Skeletal muscle satellite cell (primary cell): Measurements from ENCODE around the gene VGLL4.

Source experiments
- H3K27me3 ChIP-seq: 2 replicates; pipeline ENCODE4 v1.7.0; 2013; ENCODE audit warnings: low read length; ENCODE audit not compliant: control insufficient read depth, insufficient read depth
- H3K36me3 ChIP-seq: 2 replicates; pipeline ENCODE4 v1.7.0; 2013; ENCODE audit warnings: mild to moderate bottlenecking, control low read depth, low read length; ENCODE audit not compliant: insufficient read depth
- H3K4me1 ChIP-seq: 2 replicates; pipeline ENCODE4 v1.7.0; 2013; ENCODE audit warnings: low read length; ENCODE audit not compliant: control insufficient read depth, insufficient read depth
- H3K4me2 ChIP-seq: 2 replicates; pipeline ENCODE4 v1.7.0; 2013; ENCODE audit warnings: mild to moderate bottlenecking, low read length
- H3K4me3 ChIP-seq: 2 replicates; pipeline ENCODE4 v1.7.0; 2013; ENCODE audit warnings: low read length
- H3K9ac ChIP-seq: 2 replicates; pipeline ENCODE4 v1.7.0; 2013; ENCODE audit warnings: mild to moderate bottlenecking, low read depth, low read length, moderate library complexity
- H3K9me3 ChIP-seq: replicated peaks from 2 replicates; pipeline ENCODE4 v1.7.0; 2013; ENCODE audit warnings: mild to moderate bottlenecking, control low read depth, low read length

Gene VGLL4

GRCh38 chr3:11542551-11542950 lies 101.2 kb downstream of the VGLL4 start:
- Histone ChIP-seq H3K9ac (no peak overlapping the region), H3K27me3 (no peaks in the 10 kb centered on the region), H3K4me3 (no peak overlapping the region), H3K9me3 (no peaks in the 10 kb centered on the region), H3K4me1 (peaks cover 15% of the 10 kb centered on the region), H3K36me3 (no peaks in the 10 kb centered on the region), H3K4me2 (no peak overlapping the region)

DNA sequence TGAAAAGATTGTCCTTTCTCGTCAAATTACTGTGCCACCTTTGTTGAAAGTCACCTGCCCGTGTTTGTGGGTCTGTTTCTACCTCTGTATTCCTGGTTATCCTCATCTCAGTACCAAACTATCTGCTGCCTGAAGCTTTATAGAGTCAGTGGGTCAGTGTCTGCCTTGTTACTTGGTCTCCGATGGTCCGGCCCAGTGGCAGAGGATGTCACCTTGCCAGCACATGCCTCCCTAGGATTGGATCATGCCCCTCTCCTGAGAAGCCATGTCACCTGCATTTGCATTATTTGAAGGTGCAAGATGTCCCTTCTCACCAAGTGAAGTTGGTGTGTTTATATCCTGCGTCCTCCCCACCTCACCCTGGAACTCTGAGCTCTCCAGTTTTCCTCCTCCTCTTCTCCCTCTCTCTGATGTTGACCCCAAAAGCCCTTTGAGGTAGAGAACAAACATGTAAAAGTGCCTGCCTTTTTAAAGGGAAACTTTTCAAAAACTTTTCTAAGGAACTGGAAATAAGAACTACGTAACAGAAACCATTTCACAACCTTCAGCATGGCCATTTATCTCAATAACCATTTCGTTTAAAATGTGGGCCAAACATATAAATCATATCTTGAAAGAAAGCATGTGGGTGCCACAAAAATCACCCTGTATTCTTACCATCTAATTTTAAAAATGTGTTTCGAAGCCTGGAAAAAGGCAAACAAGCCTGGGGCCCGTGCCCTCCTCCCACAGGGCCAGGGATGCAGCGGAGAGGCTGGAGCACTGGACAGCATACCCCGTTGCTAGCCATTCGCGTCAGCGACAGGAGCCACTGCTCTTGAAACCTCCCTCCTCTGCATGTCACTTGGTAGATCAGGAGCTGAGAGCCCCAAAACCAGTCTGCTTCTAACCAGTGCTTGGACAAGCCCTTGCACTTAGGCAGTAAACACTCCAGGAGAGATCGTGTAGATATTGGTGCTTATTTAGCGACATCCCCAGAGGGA lies 102.1 kb downstream of the VGLL4 start:
- peaks cover 15% of the 10 kb centered on the region for H3K4me1 ChIP-seq
- no peak overlapping the region for H3K4me2 ChIP-seq
- no peak overlapping the region for H3K4me3 ChIP-seq
- no peaks in the 10 kb centered on the region for H3K9me3 ChIP-seq
- H3K9ac ChIP-seq, result no peak overlapping the region
- no peaks in the 10 kb centered on the region for H3K36me3 ChIP-seq
- no peaks in the 10 kb centered on the region for H3K27me3 ChIP-seq

- no peaks in the 10 kb centered on the region for H3K27me3 ChIP-seq
- peaks cover 7% of the 10 kb centered on the region for H3K4me1 ChIP-seq
These were observed 104.0 kb downstream of the VGLL4 start for GRCh38 chr3:11539677-11540076.

GRCh38 chr3:11539218-11539617 lies 104.5 kb downstream of the VGLL4 start:
- no peaks in the 10 kb centered on the region for H3K9me3 ChIP-seq
- H3K4me1 ChIP-seq, result peaks cover 6% of the 10 kb centered on the region
- no peak overlapping the region for H3K4me3 ChIP-seq
- H3K9ac ChIP-seq, result no peak overlapping the region
- H3K27me3 ChIP-seq, result no peaks in the 10 kb centered on the region
- H3K36me3 ChIP-seq, result no peaks in the 10 kb centered on the region
- no peak overlapping the region for H3K4me2 ChIP-seq

More at GRCh38 chr3:11539677-11540076, 104.0 kb downstream of the VGLL4 start:
- Histone ChIP-seq H3K4me2 (no peak overlapping the region), H3K4me3 (no peak overlapping the region), H3K9me3 (no peaks in the 10 kb centered on the region), H3K36me3 (no peaks in the 10 kb centered on the region), H3K9ac (no peak overlapping the region)

DNA sequence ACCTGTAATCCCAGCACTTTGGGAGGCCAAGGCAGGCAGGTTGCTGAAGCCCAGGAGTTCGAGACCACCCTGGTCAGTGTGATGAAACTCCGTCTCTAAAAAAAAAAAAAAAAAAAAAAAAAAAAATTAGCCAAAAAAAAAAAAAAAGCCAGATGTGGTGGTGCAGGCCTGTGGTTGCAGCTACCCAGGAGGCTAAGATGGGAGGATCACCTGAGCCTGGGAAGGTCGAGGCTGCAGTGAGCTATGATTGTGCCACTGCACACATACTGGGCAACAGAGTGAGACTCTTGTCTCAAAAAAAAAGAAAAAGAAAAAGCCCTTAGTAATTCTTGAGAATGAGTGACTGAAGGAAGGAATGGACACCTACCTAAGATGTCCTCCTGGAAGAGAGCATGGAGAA lies 105.1 kb downstream of the VGLL4 start:
- Histone ChIP-seq H3K36me3 (no peaks in the 10 kb centered on the region), H3K27me3 (no peaks in the 10 kb centered on the region), H3K4me3 (no peak overlapping the region), H3K9me3 (no peaks in the 10 kb centered on the region), H3K4me1 (peaks cover 10% of the 10 kb centered on the region), H3K9ac (no peak overlapping the region), H3K4me2 (no peak overlapping the region)

DNA sequence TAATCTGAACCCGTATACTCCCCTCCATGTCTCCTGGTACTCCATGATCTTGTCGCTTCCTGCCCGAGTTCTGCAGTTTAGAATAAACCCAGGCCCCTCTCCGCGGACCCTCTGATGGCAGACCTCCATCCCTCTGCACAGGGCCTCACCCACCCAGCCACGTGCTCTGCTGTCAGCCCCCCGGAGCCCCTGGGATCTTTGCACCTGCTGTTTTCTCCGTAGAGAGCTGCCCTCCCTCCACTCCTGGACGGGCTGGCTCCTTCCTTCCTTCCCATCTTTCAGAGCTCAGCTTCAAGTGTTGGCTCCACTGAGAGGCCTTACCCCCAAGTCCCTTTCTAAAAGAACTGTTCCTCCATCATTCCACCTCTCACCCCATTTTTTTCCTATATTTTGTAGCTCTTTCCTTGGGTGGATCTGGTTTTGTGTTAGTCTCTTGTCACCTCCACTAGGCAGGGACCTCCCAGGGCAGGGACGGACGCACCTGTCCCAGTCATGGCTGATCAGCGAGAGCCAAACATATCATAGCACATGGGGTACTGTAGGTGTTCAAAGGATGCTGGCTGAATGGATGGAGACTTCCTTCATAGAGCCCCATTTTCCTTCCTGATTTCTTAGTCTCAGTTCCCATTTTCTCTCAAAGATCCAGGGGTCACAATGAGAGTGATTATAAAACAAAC lies 106.6 kb downstream of the VGLL4 start:
- H3K4me3 ChIP-seq, result no peak overlapping the region
- no peaks in the 10 kb centered on the region for H3K27me3 ChIP-seq
- H3K9ac ChIP-seq, result no peak overlapping the region
- H3K36me3 ChIP-seq, result no peaks in the 10 kb centered on the region
- no peaks in the 10 kb centered on the region for H3K9me3 ChIP-seq
- no peak overlapping the region for H3K4me2 ChIP-seq
- H3K4me1 ChIP-seq, result peaks cover 21% of the 10 kb centered on the region

DNA sequence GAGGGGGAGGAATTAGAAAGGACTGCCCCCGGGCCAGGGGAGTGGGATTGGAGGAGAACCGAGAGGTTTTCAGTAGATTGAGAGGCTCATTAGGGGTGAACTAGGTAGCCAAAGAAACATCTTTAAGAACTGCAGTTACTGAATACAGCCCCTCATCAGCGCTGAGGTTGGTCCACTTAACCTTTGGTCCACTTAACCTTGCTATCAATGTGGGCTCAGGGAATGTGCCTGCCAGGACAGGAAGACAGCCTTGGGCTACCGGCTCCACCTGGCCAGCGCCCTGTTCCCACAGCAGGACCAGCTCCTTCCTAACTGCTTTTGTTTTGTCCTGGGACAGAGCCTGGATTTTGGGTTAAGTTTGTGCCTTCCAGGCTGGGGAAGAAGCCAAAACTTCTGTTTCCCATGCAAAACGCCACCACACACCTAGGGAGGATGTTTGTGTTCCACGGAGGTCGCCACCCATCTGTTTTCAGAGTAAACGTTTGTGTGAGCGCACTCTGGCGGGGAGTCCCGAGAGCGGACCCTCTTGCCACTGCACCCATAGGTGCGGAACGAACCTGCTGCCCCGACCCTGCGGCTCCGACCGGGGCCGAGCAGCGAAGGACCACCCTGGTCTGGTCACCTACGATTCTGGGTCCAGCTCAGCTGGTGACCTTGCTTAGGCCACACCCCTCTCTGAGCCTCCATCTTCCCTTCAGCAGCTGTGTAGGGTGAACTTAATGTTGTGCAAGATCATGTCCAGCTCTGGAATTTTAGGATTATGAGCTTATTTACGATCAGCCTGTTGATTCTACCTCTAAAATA lies 107.4 kb downstream of the VGLL4 start:
- Histone ChIP-seq H3K4me2 (no peak overlapping the region), H3K9ac (no peak overlapping the region), H3K9me3 (no peaks in the 10 kb centered on the region)

DNA sequence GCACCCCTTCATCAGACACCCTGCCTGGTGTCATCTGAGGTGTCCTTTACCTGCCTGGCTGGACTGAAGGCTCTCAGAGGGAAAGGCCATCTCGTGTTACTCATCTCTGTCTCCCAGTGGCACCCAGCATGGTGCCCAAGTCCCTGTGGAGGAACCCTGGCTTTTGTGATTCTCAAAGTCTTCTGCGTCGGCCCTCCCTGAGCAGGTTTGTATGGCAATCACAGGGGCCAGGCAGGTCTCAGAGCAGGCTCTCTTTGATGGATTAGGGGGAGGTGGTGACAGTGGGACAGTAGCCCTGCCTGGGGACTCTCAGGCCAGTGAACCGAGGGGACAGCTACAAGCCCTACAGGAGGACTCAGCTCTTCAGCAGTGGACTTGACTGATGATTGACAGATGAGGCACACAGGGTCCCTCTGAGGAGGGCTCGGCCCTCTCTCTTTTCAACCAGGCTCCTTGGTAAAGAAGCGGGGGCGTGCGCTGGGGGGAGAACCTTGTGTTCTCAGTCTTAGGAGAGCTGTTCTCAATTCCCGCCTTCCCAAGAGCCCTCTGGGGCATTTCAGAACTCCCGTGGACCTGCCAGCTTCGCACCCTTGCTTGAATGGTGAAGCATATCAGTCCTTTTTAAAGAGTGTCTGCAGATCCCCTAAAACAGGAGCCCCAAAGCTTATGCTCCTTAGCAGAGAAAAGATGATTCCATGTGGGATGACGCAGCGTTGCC lies 108.3 kb downstream of the VGLL4 start:
- peaks cover 32% of the 10 kb centered on the region for H3K4me1 ChIP-seq
- no peak overlapping the region for H3K4me3 ChIP-seq
- no peaks in the 10 kb centered on the region for H3K36me3 ChIP-seq
- H3K27me3 ChIP-seq, result no peaks in the 10 kb centered on the region
- H3K9ac ChIP-seq, result no peak overlapping the region
- H3K4me2 ChIP-seq, result no peak overlapping the region
- H3K9me3 ChIP-seq, result no peaks in the 10 kb centered on the region

More for the DNA sequence above, 107.4 kb downstream of the VGLL4 start:
- H3K4me3 ChIP-seq, result no peak overlapping the region
- no peaks in the 10 kb centered on the region for H3K27me3 ChIP-seq
- H3K4me1 ChIP-seq, result peaks cover 22% of the 10 kb centered on the region
- H3K36me3 ChIP-seq, result no peaks in the 10 kb centered on the region

DNA sequence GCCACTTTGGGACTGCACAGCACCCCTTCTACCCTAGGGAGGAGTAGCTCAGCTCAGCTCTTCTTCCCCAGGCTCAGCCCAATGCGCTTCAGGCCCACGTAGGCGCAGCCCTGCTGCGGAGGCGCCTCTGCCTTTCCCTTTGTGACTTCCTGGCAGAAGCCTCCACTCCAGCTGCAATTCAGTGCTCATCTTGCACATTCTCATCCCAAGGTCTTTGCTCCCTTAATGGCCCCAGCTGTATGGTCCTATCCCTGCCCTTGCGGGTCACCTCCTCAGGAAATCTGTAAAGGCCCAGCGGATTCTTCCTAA lies 109.0 kb downstream of the VGLL4 start:
- H3K36me3 ChIP-seq, result no peaks in the 10 kb centered on the region
- no peak overlapping the region for H3K4me3 ChIP-seq
- H3K27me3 ChIP-seq, result no peaks in the 10 kb centered on the region
- no peak overlapping the region for H3K9ac ChIP-seq
- peaks cover 38% of the 10 kb centered on the region for H3K4me1 ChIP-seq
- H3K4me2 ChIP-seq, result no peak overlapping the region
- no peaks in the 10 kb centered on the region for H3K9me3 ChIP-seq

- H3K36me3 ChIP-seq, result no peaks in the 10 kb centered on the region
- peaks cover 44% of the 10 kb centered on the region for H3K4me1 ChIP-seq
- H3K9me3 ChIP-seq, result no peaks in the 10 kb centered on the region
- no peak overlapping the region for H3K4me2 ChIP-seq
- no peaks in the 10 kb centered on the region for H3K27me3 ChIP-seq
- H3K4me3 ChIP-seq, result no peak overlapping the region
- H3K9ac ChIP-seq, result no peak overlapping the region
These were observed 109.5 kb downstream of the VGLL4 start for GRCh38 chr3:11534011-11534792.
